HG02884 (cell line): ENCODE measurements around the gene KCNIP4.

Source experiments
- ATAC-seq: cut with Tn5 transposase; IDR thresholded peaks from one replicate; pipeline ENCODE4 v1.9.1; 2021; ENCODE audit warnings: mild to moderate bottlenecking, moderate library complexity; ENCODE audit not compliant: unreplicated experiment

KCNIP4 gene

DNA sequence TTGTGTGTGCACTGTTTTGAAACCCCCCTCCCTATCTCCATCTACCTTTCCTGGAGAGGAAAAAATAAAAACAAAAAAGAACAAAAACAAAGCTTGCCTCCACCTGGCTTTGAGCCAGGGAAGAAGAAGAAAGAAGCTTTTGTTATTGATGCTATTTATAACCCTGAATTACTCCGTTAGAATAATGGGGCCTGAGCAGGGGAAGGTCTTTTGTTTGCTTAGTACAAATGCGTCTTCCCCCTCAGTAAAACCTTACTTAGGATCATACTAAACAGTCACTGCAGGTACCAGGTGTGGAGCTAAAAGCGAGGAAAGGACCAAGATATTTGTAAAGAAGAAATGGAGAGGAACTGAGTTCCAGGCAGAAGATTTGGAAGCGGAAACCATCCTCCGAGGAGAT is 352.1 kb downstream of the KCNIP4 start:
- ATAC-seq = no peak

- no peak for ATAC-seq
Observed at GRCh38 chr4:21593671-21594001, 354.9 kb downstream of the KCNIP4 start.

GRCh38 chr4:21592970-21593670 is 355.5 kb downstream of the KCNIP4 start:
- ATAC-seq = no peak

- no peak for ATAC-seq
Observed at GRCh38 chr4:21577056-21577455, 371.5 kb downstream of the KCNIP4 start.

DNA sequence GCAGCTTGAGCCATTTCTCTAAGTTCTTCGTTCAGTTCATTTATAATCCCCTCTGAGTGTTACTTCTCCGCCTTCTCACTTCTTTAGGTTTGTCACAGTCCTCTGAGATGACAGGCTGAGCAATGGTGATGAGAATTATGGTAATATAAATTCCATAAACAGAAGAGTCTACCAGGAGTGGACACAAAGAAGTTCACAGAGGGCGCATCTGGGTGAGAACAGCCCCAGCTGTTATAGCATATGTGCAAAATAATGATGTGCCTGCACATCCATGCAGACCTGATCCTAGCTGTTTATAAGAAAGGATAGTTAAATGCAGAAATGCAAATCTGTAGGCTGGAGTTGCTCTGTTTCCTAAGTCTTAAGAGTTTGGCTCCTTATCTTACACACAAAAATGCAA is 377.5 kb downstream of the KCNIP4 start:
- ATAC-seq = no peak

DNA sequence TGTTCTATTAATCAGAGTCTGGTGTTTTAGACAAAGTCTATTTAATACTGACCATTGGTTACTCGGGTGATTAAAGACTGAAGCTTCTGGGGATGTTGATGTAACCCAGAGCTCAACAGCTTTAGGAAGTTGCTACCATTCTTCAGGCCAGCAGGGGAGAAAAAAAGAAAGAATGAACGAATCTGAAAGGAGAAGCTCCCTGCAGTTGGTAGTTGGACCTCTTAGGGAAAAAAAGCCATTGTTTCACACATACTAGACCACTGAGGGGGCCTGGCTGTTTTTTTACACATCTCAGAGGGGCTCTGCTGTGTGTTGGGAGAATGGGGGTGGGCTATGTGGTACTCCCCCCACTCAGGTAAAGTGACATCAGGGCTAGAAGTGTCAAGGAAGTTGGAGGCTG is 378.9 kb downstream of the KCNIP4 start:
- no peak for ATAC-seq

DNA sequence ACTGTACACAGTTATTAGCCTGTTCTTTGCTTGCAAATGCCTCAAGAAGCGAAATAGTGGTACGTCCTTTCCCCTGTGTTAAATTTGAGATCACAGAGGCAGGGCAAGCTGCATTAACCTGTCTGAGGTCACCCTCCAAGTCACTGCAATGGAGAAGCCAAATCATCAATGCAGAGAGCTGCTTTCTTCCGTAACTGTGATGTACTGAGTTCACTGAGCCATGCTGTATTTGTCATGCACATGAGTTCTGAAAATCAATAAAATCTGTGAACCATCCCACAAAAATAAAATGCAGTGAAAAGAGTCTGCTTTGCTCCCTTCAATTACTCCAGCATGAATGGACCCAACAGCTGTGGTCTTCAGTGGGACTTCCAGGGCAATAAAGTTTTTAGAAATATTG is 393.5 kb downstream of the KCNIP4 start:
- ATAC-seq = no peak

- ATAC-seq = no peak
Observed at GRCh38 chr4:21554500-21554899, 394.1 kb downstream of the KCNIP4 start.

DNA sequence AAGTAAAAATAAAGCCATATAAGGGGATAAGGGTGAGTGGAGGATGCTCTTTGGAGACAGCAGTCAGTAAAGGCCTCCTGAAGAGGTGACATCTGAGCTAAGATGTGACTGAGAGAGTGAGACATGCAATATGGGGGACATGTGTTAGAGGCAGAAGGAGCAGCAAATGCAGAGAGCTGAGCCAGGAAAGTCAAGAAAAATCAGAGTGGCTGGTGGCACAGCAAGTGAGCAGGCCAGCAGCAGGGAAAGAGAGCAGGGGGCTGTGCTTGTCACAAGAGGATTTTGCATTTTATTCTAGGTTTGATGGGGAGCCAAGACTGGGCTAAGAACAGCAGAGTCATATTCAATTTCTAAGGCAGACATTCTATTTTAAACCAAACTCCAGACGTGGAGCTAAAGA is 394.5 kb downstream of the KCNIP4 start:
- ATAC-seq = no peak

GRCh38 chr4:21552455-21552854 is 396.1 kb downstream of the KCNIP4 start:
- ATAC-seq = no peak

DNA sequence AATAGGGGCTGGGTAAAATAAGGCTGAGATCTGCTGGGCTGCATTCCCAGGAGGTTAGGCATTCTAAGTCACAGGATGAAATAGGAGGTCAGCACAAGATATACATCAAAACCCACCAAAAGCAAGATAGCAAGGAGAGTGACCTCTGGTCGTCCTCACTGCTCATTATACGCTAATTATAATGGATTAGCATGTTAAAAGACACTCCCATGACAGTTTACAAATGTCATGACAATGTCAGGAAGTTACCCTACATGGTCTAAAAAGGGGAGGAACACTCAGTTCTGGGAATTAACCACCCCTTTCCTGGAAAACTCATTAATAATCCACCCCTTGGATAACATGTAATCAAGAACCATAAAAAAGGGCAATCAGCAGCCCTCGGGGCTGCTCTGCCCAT is 403.6 kb downstream of the KCNIP4 start:
- no peak for ATAC-seq

DNA sequence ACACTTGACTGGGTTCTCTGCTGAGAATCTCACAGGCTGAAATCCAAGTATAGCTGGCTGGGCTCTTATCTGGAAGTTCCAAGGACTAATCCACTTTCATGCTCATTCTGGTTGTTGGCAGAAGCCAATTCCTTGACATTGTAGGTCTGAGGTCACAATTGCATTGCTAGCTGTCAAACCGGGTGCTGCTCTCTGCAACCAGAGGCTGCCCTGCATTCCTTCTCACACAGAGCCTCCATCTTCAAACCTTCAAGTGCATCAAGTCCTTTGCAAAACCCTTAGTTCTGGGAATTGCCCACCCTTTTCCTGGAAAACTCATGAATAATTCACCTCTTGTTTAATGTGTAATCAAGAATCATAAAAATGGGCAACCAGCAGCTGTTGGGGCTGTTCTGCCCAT is 404.2 kb downstream of the KCNIP4 start:
- no peak for ATAC-seq

- ATAC-seq = no peak
Observed at GRCh38 chr4:21543514-21543913, 405.1 kb downstream of the KCNIP4 start.

DNA sequence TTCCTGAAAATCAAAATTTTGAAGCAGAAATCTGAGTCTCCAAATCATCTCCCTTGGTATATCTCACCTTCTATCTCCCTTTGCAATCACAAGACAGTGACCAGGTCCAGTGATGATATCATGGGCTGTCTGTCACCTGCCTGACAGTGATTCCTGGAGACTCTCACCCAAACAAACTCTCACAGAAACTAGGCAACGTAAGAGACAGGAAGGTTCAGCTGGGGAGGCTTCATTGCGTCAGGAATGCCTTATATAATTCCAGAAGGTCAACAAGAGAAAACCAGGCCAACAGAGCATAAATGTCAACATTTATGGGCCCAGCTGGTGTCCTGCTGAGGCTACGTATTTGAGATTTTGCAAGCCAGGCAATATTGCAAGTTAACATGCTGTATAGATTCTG is 412.7 kb downstream of the KCNIP4 start:
- no peak for ATAC-seq

DNA sequence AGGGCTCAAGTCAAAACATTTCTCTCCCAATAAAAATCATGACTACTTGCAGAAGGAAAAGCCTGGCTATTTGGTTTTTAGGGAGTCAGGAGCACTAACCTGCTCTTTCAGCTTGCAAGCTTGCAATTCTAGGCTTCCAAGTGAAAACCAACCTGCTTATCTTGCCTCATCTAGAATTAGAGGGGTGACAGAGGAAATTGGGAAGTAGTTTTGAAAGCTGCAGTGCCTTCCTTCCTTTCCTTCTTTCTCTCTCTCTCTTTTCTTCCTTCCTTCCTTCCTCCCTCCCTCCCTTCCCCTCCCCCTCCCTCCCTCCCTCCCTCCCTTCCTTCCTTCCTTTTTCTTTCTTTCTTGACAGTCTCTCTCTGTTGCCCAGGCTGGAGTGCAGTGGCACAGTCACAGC is 417.5 kb downstream of the KCNIP4 start:
- no peak for ATAC-seq

GRCh38 chr4:21529214-21529613 is 419.4 kb downstream of the KCNIP4 start:
- ATAC-seq = no peak

DNA sequence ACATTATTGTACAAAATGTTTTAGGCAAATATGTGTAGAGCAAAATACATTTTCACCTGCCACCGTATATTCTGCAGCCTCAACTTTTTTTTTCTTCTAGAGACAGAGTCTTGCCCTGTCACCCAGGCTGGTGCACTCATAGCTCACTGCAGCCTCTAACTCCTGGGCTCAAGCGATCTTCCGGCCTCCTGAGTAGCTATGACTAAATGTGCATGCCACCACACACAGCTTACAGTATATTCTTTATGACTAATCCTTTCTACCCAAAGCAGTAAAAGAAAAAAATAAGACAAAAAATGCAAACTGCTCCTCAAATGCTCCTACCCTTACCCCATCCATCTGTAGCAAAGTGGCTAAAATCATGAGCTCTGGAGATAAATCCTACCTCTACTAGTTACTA is 426.3 kb downstream of the KCNIP4 start:
- ATAC-seq = no peak

DNA sequence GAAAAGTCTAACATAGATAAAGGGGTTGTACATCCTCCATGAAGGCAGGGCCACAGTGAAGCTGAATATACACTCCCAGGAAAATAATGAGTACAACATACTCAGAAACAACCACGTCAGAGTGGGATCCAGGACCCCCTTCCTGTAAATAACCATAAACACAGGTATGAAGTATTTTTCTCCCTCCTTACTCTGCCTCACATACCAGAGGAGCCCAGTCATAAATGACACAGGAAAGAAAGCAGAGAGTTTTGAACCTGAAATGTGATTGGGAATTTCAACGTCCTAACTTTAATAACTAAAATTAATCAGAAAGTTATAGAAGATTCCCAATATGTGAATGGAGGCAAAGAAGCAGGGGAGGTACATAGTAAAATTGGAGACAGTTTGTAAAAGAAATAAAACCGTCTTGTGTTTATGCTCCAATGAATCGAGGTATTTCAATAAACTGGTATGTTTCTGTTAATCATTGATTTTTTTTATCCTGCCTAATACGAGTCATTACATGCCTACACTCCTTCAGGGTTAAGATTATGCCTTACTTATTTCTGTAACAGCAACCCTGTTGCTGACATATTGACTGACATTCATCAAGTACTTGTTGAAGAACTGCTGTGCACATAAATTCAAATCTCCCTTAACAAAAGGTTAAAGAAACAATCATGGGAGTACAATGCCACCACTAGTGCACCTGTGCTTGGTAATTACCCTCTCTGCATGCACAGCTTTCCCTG is 431.3 kb downstream of the KCNIP4 start:
- no peak for ATAC-seq

DNA sequence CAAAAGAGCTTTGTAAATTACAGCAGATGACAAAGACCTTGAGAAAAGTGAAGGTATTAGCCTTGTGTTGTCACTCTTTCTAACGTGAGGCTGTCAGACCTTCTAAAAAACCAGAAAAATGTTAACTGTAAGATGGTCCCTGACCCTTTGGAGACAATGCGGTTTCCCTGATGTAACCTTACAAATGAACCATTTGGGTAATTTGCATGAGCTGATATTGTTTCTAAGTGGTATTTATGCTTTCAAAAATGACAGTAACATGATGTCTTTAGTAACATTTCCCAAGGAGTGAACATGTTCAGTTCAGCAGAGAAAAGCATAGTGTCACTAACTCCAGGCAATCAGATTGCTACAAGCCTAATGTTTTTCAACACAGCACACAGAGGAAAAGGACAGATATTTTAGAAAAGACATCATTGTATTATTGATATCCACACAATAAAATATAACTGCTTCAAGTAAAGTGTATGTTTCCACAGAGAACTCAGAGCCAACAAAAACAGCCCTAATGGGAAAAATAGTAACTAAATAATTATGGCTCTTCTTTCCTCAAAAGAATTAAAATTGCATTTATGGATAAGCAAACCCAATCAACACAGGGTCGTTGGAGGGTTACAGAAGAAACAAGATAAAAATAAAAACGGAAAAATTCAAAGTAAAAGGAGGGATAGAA is 434.4 kb downstream of the KCNIP4 start:
- no peak for ATAC-seq

DNA sequence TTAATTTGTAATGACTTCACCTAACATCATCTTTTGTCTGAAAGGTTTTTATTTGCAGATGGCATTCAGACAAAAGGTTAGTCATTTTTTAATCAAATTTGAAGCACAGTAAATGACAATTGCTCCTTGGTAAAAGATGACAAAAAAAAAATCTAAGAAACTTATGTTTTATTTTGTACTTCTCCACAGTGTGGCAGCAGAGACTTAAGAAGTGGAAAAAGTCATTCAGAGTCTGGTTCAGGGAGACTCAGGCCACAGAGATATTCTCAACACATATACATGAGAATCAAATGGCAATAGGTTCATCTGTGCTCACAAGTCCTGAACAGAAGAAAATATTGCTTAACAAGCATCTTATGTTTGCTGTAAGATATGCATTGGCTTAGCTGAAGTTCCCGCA is 436.2 kb downstream of the KCNIP4 start:
- no peak for ATAC-seq

DNA sequence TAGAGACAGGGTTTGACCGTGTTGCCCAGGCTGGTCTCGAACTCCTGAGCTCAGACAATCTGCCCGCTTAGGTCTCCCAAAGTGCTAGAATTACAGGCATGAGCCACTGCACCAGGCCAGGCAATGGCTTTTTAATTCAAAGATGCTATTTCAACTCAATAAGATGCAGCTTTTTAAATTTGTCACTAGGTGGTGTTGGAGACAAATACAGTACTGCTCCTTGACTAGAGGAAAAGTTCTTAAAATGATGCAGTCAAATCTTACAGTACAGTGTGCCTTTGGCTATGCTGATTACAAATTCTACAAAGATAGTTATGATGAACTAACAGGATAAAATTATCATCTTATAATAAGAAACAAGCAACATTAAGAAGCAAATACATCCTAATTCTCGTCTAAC is 441.1 kb downstream of the KCNIP4 start:
- no peak for ATAC-seq

GRCh38 chr4:21490682-21491081 is 457.9 kb downstream of the KCNIP4 start:
- no peak for ATAC-seq
